Thyroid gland (tissue), 4 donors: Measurements from ENCODE around the gene SHLD2.

Source experiments
- CTCF ChIP-seq, 6 experiments: fragments of 200-600 bp in 3 of 6; fragments of 450-650 bp in 3 of 6; sonication (generic) in 3 of 6; IDR thresholded peaks; one replicate each; pipeline ENCODE4 v1.5.1; 2016 to 2019; ENCODE audit warnings: antibody characterized with exemption in 6 of 6, mild to moderate bottlenecking in 2 of 6, inconsistent platforms in 1 of 6, moderate library complexity in 1 of 6
- POLR2A ChIP-seq, 2 donors: fragments of 450-650 bp; IDR thresholded peaks; one replicate each; pipeline ENCODE4 v1.6.1; 2017; ENCODE audit warnings: antibody characterized with exemption in 2 of 2, mild to moderate bottlenecking in 2 of 2, moderate library complexity in 1 of 2

- peak in 1 of 6 experiments; percentile 9 for TF ChIP-seq CTCF (IDR thresholded peaks at IDR 0.05)
- TF ChIP-seq POLR2A (IDR thresholded peaks at IDR 0.05), result peak; percentile 63 to 89
These were observed at the start of gene SHLD2, which contains the start of gene GLUD1 for GRCh38 chr10:87094373-87095235.
